ENCODE results near the gene POP4.
"Not testable (repeated sequence)": the region's sequence is repeated elsewhere in the genome, so short reads cannot be mapped to it uniquely, and the experiment has no call there.

Gene POP4

DNA sequence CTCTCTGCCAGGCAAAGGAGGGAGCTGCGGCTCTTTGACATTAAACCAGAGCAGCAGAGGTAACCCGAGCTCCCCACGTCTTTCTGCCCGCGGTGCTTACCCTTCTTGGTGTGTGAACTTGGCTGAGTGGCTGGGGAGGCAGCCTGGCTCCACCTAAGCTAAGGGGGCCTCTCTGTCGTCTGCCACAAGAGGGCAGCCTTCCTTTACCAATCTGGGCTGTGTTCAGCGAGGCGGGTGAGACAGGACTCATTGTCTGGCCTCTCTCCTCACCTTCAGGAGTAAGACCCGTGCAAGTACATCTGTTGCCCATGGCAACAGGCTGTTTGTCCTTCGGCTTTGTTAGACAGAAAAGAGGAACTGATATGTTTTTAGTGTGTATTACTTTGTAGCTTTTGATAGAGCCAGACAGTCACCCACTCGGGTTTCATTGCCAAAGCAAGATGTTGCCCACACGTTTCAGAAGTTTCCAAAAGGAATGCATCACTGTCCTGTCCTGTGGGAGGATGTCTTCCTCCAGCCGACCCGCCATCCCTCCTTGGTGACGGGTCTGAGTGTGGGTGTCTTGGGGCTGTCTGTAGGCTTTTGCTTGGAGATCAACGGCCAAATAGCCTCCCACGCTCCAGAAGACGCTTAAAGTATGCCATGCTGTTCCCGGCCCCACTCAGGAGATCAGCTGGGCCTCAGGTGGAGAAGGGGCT lies 4.6 kb downstream of the POP4 start:
- DNase-seq (ENCODE audit: low read depth in 2 of 2), result peak; percentile 79 to 80

DNA sequence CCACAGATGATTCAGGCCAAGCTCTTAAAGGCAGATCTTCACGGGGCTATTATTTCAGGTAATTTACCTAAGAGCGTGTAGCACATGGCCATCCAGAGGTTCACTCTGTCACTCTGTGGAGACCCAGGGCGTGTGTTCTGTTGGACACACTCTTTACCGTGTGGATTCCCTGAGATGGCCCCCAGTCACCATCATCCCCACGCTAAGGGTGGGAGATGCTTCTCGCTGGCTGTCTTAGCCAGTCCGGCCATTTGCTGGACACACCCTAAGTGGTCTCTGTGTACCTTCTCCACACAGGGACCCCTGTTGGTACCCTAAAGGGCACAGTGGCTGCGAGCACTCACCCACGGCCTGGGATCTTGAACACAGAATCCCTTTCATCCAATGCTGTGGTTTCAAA lies 6.0 kb downstream of the POP4 start:
- no peak for DNase-seq (ENCODE audit: low read depth in 2 of 2)

GRCh38 chr19:29612801-29613595 lies 6.9 kb downstream of the POP4 start:
- no peak for DNase-seq (ENCODE audit: low read depth in 2 of 2)

DNA sequence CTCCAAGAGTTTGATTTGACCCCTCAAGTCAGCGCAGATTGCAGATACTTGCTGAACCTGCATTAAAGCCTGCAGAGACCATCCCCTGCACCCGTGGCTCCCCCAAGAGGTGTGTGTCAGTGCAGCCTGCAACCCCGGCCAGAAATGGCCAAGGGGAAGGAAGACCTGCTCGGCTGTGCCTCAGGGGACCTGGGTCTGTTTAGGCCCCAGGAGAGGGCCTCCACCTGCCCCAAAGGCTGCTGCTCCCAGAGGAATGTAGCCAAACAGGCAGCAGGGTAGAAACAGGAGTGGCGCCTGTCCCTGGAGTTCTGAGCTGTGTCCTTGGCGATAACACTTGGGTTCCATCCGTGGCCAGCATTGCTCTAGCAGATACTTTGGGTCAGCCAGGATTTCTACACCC lies 8.0 kb downstream of the POP4 start:
- no peak for DNase-seq (ENCODE audit: low read depth in 2 of 2)

DNA sequence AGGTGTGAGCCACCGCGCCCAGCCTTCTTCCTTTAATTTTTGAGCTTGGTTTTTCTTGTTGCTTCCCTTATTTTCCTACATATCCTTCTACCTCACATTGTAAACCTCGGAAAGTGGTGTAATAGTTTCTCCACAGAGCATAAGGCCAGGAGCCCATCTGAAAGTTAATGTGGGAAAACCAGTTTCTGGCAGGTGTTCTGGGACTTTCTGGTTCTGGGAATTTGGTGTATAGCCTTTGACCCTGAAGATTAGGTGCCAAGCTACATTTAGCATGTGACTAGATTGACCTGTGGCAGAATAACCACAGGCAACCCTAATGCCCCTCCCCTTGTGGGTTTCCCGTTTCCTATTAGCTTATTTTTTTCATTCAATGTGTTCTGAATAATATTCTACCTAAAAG lies 8.7 kb downstream of the POP4 start:
- no peak for DNase-seq (ENCODE audit: low read depth in 2 of 2)

- no peak for DNase-seq (ENCODE audit: low read depth in 2 of 2)
These were observed 9.9 kb downstream of the POP4 start for GRCh38 chr19:29615891-29616425.

- no peak for DNase-seq (ENCODE audit: low read depth in 2 of 2)
These were observed 10.5 kb downstream of the POP4 start for GRCh38 chr19:29616541-29616940.

GRCh38 chr19:29617366-29618266 lies 11.5 kb downstream of the POP4 start:
- no peak for DNase-seq (ENCODE audit: low read depth in 2 of 2)

GRCh38 chr19:29618434-29618833 lies 12.4 kb downstream of the POP4 start:
- no peak for DNase-seq (ENCODE audit: low read depth in 2 of 2)

- no peak for DNase-seq (ENCODE audit: low read depth in 2 of 2)
These were observed 12.8 kb downstream of the POP4 start for GRCh38 chr19:29618871-29619270.

DNA sequence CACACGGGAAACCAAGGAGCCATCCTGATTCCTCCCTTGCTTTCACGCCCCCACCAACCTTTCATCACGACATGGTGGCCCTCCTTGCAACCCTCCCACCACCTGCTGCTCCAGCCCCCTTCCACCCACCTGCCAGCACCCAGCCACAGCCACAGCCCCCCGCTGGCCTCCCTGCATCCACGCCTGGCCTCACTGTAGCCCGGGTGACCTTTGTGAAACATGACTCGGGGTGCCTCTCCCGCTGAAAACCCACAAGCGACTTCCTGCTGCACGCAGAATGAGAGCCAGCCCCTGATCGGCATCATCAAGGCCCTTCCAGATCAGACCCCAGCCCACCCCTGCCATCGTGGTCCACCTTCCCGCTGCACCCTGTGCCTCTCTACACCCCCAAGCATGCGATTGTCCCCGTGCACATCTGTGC lies 14.9 kb downstream of the POP4 start:
- peak; percentile 20 to 41 for DNase-seq (ENCODE audit: low read depth in 2 of 2)

DNA sequence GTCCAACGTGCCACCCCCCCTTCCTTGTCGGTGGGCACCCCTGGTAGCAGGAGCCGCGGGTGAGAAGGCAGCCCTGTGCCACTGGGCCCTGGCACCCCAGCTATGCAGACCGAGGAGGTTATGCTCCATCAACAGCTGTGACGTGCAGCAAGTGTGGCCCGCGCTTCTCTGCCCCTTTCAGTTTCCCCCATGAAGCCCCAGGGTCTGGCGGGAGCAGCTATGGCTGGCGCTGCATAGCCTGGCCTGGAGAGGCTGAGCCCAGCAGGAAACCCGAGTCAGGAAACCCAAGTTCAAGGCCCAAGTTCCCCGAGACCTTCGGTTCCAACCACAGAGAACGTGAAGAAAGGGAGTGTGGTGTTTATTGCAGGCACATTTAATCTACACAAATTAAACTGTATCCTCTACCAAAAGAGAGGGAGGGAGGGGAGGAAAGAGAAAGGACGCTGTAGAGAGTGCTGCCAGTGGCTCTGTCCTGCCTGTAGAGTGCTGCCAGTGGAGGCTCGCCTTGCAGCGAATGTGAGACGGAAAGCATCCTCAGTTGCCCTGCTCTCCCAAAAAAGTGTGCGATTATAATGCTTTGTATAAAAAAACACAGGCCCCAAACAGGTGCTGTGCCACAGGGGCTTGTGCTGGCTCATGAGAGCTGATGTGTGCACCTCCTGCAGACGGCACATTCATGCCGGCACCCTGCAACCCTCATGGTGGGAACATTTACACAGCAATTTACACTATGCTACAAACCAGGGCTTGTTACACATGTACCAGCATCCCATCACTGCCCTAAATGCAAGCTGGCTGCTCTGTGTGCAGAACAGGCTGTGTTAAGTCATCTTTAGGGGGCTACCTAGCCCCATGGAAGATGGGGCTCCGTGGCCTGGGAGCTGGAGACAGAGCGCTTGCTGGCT lies 16.3 kb downstream of the POP4 start:
- no peak for DNase-seq (ENCODE audit: low read depth in 2 of 2)

DNA sequence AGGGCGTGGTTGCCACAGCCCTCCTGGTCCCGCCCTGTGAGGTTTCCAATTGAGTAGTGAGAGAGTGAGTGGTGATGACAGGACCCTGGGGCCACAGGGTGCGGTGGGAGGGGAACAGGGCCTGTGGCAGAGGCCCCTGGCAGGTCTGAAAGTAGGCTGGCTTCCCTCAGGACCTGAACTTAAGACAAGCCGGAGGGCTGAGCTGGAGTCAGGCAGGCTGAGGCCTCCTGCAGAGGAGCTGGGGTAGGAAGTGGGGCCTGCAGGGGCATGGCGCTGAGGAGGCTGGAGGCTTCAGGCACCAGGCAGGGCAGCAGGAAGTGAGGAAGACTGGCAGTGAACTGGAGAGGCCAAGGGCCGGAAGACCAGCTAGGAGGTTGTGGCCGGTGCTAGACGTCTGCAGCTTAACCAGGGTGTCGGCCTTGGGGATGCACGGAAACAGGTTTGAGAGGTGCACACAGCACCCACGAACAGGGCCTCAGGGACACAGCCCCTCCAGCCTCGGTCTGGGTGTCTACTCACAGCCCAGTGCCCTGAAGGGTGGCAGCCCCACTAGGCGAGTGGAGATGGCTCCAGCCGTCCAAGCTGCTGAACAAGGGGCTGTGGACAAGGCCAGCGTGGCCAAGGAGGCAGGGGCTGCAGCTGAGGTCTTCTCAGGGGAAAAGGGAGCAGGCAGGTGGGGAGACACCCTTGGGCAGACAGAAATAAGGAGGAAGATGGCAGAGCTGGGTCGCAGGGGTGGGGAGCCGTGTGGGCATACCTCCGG lies 17.8 kb downstream of the POP4 start:
- peak; percentile 43 to 52 for DNase-seq (ENCODE audit: low read depth in 2 of 2)

DNA sequence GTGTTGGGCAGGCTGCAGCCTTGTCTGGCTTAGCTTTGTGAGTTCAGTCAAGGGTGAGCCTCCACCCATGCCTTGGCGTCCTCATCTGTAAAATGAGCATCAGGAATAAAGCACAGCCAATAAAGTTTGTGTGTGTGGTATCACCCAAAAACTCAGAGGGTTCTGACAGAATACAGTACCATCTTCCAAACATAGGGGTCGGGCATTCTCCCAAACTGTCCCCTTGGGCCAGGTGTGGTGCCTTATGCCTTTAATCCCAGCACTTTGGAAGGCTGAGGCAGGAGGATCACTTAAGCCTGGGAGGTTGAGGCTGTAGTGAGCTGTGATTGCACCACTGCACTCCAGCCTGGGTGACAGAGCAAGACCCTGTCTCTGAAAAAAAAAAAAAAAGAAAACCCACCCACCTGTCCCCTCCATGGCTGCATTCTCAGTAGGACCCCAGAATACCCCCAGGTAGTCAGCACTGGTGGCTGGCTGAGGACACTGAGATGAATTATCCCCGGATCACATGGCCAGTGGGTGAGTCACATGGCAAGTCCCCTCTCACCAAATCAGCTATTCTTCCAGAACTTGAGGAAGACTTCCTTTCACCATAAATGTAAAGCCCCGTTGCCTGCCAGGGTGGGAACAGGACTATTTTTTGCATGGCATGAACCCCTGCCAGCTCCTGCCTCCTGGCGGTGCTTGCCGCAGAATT lies 18.6 kb downstream of the POP4 start:
- DNase-seq (ENCODE audit: low read depth in 2 of 2), result no peak

DNA sequence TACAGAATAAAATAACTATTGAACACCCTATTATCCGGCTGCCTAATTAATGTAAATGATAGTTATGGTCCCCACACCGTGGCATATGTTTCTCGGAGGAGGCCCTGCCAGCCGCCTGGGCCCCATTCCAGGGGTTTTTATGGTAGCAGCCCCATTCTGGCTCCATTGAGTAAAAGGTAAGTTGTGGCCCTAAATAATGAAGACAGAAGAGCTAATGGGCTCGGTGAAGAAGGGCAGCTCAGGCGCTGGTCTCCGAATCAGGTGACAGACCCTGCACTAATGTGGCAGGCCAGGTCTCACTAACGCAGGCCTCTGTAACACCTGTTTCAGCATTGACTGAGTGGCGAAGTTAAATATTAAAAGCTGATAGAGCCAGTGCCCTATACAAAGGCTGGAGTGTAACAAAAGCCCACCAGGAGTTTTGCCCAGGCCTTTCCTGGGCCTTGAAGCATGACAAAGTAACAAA lies 19.1 kb downstream of the POP4 start:
- no peak for DNase-seq (ENCODE audit: low read depth in 2 of 2)

DNA sequence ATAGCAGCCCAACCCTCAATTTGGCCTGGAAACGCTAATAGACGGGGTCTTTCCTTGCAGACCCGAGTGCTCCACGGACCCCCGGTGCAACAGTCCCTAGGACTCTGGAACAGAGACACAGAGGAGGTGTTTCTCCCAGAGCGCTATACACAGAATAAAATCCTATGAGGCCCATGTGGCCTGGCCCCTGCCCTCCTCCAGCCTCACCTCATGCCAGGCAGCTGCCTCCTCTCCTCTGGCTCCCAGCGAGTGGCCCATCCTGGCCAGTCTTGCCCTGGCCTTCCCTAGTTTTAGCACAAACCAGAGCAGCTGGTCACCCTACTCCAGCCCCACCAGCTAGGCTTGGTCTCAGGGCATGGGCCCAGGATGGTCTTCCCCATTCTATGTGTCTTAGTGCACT lies 20.3 kb downstream of the POP4 start:
- DNase-seq (ENCODE audit: low read depth in 2 of 2), result no peak

GRCh38 chr19:29626832-29627231 lies 20.7 kb downstream of the POP4 start:
- not testable (repeated sequence) for DNase-seq (ENCODE audit: low read depth in 2 of 2)

- no peak for DNase-seq (ENCODE audit: low read depth in 2 of 2)
These were observed 22.7 kb downstream of the POP4 start for GRCh38 chr19:29628661-29629385.
